OCI-LY1 (cell line): ENCODE results near the gene KCNK4.

Source experiments
- CTCF ChIP-seq: fragments of 200-600 bp; sonication (generic), shearing (Covaris generic); IDR thresholded peaks from 2 replicates; pipeline ENCODE4 v1.5.1; 2017; ENCODE audit warnings: mild to moderate bottlenecking, antibody characterized with exemption, low read length, moderate library complexity, mixed read lengths
- EZH2 ChIP-seq: fragments of 200-600 bp; sonication (generic), shearing (Covaris generic); IDR thresholded peaks from 2 replicates; pipeline ENCODE4 v1.8.0; 2017; ENCODE audit warnings: borderline replicate concordance, mixed run types, mild to moderate bottlenecking, antibody characterized with exemption, low read length, moderate library complexity, mixed read lengths

DNA sequence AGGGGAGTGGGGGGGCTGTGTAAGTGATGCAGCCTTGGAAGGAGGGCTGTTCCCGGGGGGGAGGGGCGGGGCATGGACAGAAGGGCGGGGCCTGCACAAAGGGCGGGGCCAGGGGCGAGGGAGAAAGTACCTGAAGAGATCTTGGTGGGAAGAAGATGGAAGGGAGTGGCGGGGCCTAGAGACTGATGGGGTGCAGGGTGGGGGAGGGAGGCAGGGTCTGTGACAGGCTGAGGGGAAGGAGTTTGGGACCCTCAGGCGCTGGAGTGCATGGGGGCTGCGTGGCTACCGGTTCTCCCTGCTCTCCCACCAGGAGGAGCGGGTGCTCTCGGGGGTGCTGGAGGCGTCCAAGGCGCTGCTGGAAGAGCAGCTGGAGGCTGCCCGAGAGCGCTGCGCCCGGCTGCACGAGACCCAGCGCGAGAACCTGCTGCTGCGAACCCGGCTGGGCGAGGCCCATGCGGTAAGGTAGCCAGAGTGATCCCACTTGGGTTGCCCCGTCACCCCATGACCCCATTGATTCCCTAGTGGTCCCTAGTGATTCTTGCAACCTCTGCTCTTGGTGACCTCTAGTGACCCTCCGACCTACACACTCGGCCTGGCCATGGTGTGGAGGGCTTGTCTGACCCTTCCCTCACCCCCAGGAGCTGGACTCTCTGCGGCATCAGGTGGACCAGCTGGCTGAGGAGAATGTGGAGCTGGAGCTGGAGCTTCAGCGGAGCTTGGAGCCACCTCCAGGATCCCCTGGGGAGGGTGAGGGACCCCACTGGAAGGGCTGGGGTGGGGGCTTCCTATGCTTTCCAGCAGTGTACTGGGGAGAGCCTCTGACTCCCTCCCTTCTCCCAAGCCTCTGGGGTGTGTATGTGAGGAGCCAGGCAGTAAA is 52.0 kb downstream of the KCNK4 start:
- TF ChIP-seq CTCF (no peak), EZH2 (no peak)
